Activated T-cell treated with anti-CD3 and anti-CD28 coated beads for 1 hour (primary cell): ENCODE measurements around the gene CD7.
A peak's percentile ranks its signal among the peaks of the same experiment; 100 is the strongest.

Experiments
- DNase-seq: peaks from one replicate; pipeline ENCODE4 v3.0.0-alpha.2; 2020; ENCODE audit warnings: low read depth

Gene CD7

DNA sequence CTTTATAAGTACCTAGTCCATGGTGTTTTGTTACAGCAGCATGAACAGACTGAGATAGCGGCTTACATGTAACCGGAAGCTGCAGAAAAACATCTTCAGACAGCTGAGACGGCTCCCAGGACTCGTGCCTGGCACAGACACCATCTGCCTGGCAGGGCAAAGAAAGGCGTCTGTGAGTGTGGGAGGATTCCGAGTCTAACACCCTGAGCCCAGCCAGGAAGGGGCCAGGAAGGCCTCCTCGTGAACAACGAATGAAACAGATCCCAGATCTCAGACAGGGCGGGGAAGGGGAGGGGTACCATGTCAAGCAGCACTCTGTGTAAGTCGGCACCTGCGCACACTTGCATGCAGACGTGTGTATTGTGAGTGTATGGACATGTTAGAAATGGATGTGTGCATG lies 39.6 kb downstream of the CD7 start:
- DNase-seq: no peak

DNA sequence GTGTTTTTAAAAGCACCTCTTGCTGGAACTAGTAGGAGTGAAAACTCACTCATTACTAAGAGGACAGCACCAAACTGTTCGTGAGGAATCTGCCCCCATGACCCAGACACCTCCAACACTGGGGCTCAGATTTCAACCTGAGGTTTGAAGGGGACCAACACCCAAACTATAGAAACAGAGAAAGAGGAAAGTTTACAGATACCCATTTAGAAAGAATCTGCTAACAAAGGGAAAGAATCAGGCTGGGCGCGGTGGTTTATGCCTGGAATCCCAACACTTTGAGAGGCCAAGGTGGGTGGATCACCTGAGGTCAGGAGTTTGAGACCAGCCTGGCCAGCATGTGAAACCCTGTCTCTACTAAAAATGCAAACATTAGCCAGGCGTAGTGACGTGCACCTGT lies 40.5 kb downstream of the CD7 start:
- no peak for DNase-seq

DNA sequence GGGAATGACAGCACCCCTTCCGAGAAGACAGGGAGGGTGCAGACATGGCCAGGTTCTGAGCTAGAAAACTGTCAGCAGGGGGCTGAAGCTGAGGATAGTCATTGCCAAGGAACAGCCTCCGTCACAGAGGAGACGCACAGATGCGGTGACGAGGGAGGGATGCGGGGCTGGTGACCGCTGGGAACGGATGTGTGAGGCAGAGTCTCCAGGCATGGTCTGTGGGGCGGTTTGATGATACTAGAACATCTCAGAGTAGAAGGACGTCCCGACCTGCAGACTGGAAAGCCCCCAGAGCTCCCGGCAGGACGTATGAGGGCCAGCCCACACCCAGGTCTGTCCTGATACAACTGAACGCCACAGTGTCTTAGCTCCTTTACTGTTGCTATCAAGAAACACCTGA lies 42.1 kb downstream of the CD7 start:
- no peak for DNase-seq

DNA sequence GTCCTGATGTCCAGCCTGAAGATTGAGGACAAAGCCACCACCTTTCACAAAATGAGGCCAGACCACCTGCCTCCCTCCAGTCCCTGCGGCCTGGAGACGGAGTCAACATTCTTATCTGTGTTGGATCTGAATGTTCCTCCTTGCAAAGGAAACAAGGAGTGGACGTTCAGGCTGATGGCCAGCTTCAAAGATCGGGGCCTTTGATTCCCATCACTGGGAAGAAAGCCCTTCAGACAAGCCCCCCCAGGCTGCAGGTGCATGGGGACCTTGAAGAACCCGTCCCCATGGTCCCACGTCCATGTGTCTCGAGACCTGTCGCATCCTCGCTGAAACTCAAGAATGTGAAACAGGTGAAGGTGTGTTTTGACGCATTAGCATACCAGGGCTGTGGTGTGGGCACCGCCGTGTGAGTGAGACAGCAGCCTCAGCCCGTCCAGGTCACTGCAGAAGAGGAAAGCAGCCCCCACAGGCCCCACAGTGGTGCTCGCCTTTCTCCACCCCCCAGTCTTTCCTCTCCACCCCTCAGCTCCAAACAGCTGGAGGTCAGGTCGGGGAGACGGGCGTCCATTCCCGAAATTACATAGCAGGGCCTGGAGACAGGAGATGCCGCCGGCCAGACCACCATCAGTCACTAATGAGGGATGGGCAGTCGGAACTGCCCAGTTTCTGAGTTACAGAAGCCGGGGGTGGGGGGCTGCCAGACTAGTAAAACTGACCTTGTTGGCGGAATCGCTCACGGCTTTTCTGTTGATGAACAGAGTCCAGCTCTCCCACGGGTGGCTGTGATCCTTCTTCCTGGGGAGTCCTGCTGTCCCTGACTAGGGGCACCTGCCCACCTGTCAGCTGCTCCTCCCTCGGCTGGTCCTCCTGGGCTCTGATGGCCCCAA lies 43.0 kb downstream of the CD7 start:
- DNase-seq: no peak

DNA sequence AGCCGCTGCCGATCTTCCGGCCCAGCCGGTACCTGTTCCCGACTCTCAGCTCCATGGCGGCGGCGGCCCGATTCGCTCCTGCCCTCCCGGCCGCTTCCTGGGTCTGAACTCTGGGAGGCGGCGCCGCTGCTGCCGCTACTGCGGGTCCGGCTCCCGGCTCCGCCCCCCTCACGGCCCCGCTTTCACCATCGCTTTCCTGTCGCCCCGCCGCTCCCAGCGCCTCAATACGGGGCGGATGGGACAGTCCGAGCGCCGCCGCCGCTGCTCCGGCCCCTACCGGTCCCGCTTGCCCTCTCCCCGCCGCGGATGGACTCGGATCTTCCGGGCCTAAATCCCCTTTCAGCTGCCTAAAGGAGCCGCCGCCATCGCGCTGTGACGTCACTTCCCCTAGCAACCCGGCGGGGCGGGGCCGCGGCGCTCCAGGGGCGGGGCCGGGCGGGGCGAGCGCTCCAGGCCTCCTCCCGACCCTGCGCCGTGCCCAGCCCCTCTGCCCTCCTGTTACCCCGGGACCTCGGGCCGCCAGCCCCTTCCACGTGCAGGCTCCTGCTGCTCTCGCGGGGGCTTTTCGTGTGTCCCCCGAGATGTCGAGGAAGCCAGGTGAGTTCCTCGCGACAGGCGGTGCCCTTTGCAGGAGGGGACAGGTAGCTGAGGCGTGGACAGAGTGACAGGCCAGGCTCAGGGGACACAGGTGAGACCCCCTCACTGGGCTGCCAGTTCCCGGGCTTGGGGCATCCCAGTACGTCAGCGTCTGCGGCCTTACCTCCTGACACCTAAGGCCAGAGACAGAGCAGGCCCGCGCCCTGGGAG lies 43.9 kb downstream of the CD7 start, which contains the start of gene CSNK1D:
Gene CSNK1D (minus strand): TSS at position 374 of the 807 bp plus-strand sequence. CDS start 319 bp downstream, at position 55.
- DNase-seq: peak; percentile 91

DNA sequence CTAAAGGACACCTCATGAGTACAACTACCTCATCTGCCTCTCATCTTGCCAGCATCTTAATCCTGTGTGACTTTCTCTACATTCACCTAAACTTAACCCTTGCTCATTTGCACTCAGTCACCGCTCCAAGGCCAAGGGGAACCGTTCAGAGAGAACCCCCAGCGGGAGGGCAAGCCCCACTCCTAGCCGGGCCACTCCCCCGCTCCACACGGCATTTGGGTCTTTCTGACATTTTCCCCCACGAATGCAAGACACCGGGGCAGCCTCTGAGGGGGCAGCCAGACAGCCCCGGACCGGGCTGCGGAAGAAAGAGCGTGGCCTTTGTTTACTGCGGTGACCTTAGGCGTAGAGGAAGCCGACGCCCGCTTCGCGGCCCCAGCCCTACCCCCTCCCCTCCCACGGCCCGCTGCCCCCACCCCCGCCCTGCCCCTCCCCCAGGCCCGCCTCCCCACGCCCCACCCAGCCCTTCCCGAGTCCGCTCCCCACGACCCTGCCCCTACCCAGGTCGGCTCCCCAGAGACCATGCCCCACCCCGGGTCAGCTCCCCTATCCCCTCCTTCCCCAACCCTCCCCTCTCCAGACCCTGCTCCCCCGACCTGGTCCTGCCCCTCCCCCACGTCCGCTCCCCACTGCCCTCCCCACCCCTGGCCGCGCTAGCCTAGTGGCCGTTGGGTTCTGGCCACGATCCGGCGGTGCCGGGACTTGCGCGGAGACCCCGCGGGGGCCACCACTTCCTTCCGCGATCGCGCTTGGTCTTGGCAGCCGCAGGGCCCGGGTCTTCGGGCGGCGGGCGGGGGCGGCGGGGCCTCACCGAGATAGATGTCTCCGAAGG lies 44.7 kb downstream of the CD7 start:
- no peak for DNase-seq

DNA sequence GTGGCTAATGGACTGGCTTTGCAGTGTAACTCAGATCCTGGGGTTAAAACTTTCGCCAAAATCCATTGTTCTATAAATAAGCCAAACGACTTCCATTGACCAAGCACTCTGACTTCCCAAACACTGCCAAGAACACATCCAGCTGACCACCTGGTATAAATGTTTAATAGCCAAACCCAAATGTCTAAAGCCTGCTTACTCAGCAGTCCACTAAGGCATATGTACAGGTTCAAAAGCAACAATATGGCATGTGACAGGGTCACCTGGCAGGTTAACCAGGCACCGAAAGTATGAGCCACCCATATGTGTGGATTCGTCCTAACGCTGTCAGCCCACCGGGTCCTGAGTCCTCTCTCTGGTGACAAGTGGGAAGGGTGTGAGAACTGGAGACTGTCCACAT lies 46.0 kb downstream of the CD7 start:
- DNase-seq: no peak

DNA sequence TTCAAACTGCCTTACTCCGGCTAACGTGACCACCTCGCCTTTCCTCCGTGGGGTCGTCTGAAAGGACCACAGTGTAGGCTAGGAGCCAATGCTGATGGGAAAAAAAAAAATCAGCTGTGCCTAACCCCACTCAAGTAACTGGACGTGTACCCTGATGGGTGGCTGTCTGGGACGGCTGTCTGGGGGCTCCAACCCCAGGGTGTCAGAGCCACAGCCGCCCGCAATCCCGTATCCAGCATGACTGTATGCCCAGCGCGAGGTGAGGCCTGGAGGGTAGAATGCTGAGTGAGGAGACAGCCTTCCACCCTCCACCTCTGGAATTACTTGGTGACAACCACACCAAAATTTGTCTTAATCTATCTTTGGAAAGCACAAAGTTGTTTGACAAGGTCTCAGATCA lies 46.8 kb downstream of the CD7 start:
- no peak for DNase-seq

DNA sequence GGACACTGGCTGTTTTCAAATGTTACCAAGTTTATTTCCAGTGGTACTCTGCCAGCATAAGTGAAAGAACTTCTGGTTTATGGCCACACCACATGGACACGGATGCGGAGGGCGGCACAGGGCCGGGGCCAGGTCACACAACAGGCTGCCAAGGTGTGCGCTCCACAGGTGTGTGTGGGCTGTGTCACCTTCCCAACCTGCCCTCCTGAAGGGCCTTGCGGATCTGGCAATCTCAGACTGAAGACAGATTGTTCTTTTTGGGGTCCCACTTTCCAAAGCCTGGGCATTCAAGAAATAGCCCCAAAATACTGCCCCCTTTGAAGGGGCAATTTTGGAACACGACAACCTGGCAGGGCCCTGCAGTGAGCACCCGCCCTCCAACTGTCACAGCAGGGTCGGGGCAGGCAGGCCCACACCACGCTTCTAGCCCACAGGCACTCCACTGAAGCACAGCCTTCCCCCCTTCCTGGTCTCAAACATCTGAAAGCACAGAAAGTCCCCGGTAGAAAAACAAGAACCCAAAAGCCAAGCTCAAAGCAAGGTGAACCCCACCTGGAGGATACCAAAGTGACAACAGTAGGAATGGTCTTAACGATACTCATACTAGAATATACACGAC lies 47.4 kb downstream of the CD7 start:
- DNase-seq: no peak

DNA sequence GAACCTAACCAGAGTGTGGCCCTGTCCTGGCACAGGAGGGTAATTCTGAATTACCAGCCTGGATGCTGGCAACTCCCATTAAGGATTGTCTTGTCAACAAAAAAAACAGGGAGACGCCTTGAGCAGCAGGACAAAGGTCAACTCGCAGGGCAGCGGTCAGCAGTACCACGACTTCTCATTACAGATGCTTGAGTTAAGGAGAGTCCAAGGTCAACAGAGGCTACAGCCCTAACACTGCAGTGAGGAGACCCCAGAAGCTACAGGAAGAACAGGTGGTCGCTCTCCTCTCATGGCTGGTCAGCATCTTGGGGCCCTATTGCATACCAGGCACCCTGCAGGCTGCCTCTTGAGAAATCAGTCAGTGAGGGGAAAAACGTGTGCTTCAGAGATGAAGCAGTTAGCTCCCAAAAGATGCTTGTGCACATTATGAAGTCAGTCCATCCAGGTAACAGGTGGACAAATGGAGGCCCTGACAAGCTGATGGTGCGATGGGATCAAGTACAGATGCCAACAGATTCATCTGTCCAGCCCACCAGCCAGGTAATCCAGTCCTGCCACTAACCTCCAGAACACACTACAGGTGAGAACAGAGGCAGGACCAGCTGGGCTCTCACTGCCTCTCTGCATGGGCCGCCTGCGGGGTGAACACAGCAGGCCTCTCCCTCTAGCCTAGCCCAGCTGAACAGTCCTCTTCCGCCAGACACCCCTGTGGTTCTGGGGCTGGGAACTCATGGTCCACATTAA lies 48.1 kb downstream of the CD7 start:
- DNase-seq: no peak

DNA sequence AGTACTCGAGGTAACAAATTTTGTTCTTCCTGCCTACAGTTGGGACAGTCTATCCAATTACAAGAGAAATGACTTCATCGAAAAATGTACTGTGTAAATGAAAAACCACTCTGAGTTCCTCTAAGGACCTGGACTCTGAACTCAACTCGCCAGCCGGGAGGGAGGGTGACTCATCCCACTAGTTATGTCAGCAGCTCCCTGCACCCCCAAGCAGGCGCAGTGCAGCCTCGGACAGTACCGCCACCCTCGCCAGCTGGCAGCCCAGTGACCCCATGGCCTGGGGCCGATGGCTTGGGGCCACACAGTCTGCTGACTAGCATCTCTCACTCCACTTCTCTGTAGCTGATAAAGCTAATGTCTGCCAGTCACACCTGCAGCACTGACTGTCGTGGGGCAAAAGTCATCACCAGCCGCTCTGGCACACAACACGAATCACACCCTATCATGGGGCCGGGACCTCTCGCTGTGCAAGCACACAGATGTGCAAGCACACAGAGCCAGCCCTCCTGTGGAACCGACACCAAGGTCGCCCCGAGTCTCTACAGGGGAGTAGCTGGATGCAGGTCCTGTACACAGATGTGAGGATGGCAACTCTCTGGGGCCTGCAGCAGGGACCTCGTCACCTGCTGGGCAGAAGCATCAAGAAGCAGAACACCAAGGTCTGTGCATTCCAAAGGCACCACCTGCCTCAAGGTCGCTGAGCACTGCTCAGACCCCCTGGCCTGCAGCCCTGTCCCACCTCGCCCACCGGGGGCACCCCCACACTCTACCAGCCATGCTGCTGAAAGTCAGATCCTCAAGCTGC lies 49.6 kb downstream of the CD7 start:
- DNase-seq: peak; percentile 30

DNA sequence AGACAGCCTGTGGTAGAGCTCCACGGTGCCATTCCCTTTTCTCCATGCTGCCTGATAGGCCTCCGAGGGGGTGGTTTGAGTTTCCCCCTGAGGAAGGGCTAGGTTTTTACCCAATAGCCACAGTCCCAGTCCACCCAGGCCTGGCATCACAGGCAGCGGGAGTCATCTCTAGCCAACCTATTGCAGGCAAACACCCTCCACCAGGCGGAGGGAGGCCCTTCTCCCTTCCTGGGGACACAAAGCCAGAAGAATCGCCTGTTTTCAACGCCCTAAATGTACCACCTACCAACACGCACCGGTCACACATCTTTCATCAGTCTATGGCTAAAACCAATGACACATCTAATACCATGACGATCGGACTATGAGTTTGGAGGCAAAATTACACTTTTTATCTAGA lies 51.3 kb downstream of the CD7 start:
- no peak for DNase-seq
